Measurements from ENCODE around the gene YRDC.

Gene YRDC

GRCh38 chr1:37755951-37756560, 52.0 kb downstream of the YRDC start:
- H3K36me3 ChIP-seq (ENCODE audit: control insufficient read depth, insufficient read depth, low read length), result no peaks in the 10 kb centered on the region
- no peaks in the 10 kb centered on the region for H3K9me3 ChIP-seq (ENCODE audit: control insufficient read depth, low read length)
- WGBS, 2 experiments, result 60 to 70% methylated on average over 4 of the region's 4 CpGs
- H3K27me3 ChIP-seq (ENCODE audit: control insufficient read depth, insufficient read depth, low read length, poor library complexity, severe bottlenecking), result peaks cover 100% of the 10 kb centered on the region
- no peak overlapping the region for H3K4me3 ChIP-seq (ENCODE audit: insufficient read depth, low read depth, low read length)
- H3K4me1 ChIP-seq (ENCODE audit: control insufficient read depth, insufficient read depth, low read length), result no peaks in the 10 kb centered on the region
- no peak overlapping the region for H3K27ac ChIP-seq (ENCODE audit: insufficient read depth, low read depth, low read length, poor library complexity, severe bottlenecking)

GRCh38 chr1:37755290-37755689, 52.7 kb downstream of the YRDC start:
- Histone ChIP-seq H3K36me3 (ENCODE audit: control insufficient read depth, insufficient read depth, low read length) (no peaks in the 10 kb centered on the region), H3K27me3 (ENCODE audit: control insufficient read depth, insufficient read depth, low read length, poor library complexity, severe bottlenecking) (peaks cover 100% of the 10 kb centered on the region), H3K4me3 (ENCODE audit: insufficient read depth, low read depth, low read length) (no peak overlapping the region), H3K4me1 (ENCODE audit: control insufficient read depth, insufficient read depth, low read length) (no peaks in the 10 kb centered on the region), H3K9me3 (ENCODE audit: control insufficient read depth, low read length) (no peaks in the 10 kb centered on the region), H3K27ac (ENCODE audit: insufficient read depth, low read depth, low read length, poor library complexity, severe bottlenecking) (no peak overlapping the region)
- WGBS, 2 experiments, result no CpG with 5 or more reads among the region's 1 CpG

GRCh38 chr1:37753473-37754321, 54.3 kb downstream of the YRDC start:
- Histone ChIP-seq H3K27ac (ENCODE audit: insufficient read depth, low read depth, low read length, poor library complexity, severe bottlenecking) (no peak overlapping the region), H3K4me1 (ENCODE audit: control insufficient read depth, insufficient read depth, low read length) (no peaks in the 10 kb centered on the region), H3K4me3 (ENCODE audit: insufficient read depth, low read depth, low read length) (no peak overlapping the region), H3K27me3 (ENCODE audit: control insufficient read depth, insufficient read depth, low read length, poor library complexity, severe bottlenecking) (peaks cover 93% of the 10 kb centered on the region), H3K36me3 (ENCODE audit: control insufficient read depth, insufficient read depth, low read length) (no peaks in the 10 kb centered on the region), H3K9me3 (ENCODE audit: control insufficient read depth, low read length) (no peaks in the 10 kb centered on the region)
- 33 to 38% methylated on average over 52 of the region's 52 CpGs for WGBS, 2 experiments
